ENCODE measurements around the gene KMT2D.
A peak's percentile ranks its signal among the peaks of the same experiment; 100 is the strongest.

Gene KMT2D

DNA sequence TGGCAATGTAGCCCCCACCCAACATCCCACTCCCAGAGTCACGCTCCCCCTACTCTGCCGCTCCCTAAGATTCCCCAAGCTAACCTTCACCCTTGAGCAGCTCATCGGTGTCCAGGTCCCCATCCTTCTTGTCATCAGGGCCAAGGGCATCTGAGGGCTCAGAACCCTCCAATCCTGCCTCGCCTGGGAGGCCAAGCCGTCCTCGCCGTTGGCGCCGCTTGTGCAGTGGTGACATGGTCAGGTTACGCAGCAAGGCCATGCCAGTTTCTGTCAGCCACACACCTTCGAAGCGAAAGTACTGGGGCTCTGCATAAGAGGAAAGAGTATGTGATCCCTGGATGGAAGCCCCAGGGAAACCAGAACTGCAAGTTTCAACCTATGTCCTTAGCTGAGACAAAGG lies 15.9 kb downstream of the KMT2D start:
- no peak overlapping the region for H3K4me2 ChIP-seq (ENCODE audit: low read depth, low read length, poor library complexity, severe bottlenecking)
- peaks cover 9% of the 10 kb centered on the region for H4K20me1 ChIP-seq (ENCODE audit: insufficient read depth, low read length, poor library complexity, severe bottlenecking)
- peaks cover 96% of the 10 kb centered on the region; the same call in 1 of the 2 replicates for H3K36me3 ChIP-seq (ENCODE audit: insufficient read depth, low read length)

DNA sequence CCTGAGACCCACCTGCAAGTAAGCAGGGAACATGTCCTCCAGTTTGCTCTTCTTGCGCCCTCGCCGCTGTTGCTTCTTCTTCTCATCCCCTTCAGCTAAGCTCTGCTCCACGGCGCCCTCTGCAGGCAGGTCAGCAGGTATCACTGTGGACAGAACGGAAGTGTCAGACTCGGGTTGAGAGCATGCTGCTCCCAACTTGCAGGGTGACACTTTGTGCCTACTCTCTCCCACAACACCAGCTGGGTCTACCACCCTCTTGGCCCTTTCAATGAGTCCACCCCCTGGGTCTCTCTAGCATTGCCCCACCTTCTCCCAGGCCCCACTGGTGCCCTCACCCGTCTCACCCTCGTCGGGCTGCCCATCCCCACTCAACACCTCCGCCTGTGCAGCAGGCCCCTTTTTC lies 16.7 kb downstream of the KMT2D start:
- Histone ChIP-seq H3K36me3 (ENCODE audit: insufficient read depth, low read length) (peaks cover 96% of the 10 kb centered on the region; the same call in 1 of the 2 replicates), H3K4me3 (ENCODE audit: low read length, poor library complexity, severe bottlenecking) (no peak overlapping the region), H4K20me1 (ENCODE audit: insufficient read depth, low read length, poor library complexity, severe bottlenecking) (peaks cover 9% of the 10 kb centered on the region), H3K4me2 (ENCODE audit: low read depth, low read length, poor library complexity, severe bottlenecking) (no peak overlapping the region), H3K27me3 (ENCODE audit: insufficient read depth, low read length, poor library complexity, severe bottlenecking) (no peaks in the 10 kb centered on the region), H2AFZ (ENCODE audit: low read length) (no peak overlapping the region), H3K79me2 (ENCODE audit: insufficient read depth, low read length) (no peaks in the 10 kb centered on the region), H3K4me1 (ENCODE audit: insufficient read depth, low read length, poor library complexity, severe bottlenecking) (no peaks in the 10 kb centered on the region), H3K9me2 (replicated peaks; ENCODE audit: low read depth, low read length) (no peaks in the 10 kb centered on the region), H3K9ac (ENCODE audit: low read depth, low read length, poor library complexity, severe bottlenecking) (no peak overlapping the region), H3K9me3 (ENCODE audit: insufficient read depth, low read depth, low read length) (no peaks in the 10 kb centered on the region), H3F3A (ENCODE audit: low read depth) (no peaks in the 10 kb centered on the region)
- TF ChIP-seq EZH2phosphoT487 (IDR thresholded peaks at IDR 0.05; ENCODE audit: borderline replicate concordance) = no peak
- TF ChIP-seq, protein P1, sequence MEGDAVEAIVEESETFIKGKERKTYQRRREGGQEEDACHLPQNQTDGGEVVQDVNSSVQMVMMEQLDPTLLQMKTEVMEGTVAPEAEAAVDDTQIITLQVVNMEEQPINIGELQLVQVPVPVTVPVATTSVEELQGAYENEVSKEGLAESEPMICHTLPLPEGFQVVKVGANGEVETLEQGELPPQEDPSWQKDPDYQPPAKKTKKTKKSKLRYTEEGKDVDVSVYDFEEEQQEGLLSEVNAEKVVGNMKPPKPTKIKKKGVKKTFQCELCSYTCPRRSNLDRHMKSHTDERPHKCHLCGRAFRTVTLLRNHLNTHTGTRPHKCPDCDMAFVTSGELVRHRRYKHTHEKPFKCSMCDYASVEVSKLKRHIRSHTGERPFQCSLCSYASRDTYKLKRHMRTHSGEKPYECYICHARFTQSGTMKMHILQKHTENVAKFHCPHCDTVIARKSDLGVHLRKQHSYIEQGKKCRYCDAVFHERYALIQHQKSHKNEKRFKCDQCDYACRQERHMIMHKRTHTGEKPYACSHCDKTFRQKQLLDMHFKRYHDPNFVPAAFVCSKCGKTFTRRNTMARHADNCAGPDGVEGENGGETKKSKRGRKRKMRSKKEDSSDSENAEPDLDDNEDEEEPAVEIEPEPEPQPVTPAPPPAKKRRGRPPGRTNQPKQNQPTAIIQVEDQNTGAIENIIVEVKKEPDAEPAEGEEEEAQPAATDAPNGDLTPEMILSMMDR (conservative IDR thresholded peaks at IDR 0.05; ENCODE audit: low read length) = peak; percentile 84

More for the DNA sequence above, 15.9 kb downstream of the KMT2D start:
- no peak overlapping the region for H3K4me3 ChIP-seq (ENCODE audit: low read length, poor library complexity, severe bottlenecking)
- H3K79me2 ChIP-seq (ENCODE audit: insufficient read depth, low read length) = no peaks in the 10 kb centered on the region
- no peak for TF ChIP-seq EZH2phosphoT487 (IDR thresholded peaks at IDR 0.05; ENCODE audit: borderline replicate concordance)
- TF ChIP-seq, protein P1 (conservative IDR thresholded peaks at IDR 0.05; ENCODE audit: low read length) = no peak
- no peaks in the 10 kb centered on the region for H3K9me3 ChIP-seq (ENCODE audit: insufficient read depth, low read depth, low read length)
- no peaks in the 10 kb centered on the region for H3K9me2 ChIP-seq (replicated peaks; ENCODE audit: low read depth, low read length)
- H3K27me3 ChIP-seq (ENCODE audit: insufficient read depth, low read length, poor library complexity, severe bottlenecking) = no peaks in the 10 kb centered on the region
- no peak overlapping the region for H2AFZ ChIP-seq (ENCODE audit: low read length)
- no peaks in the 10 kb centered on the region for H3F3A ChIP-seq (ENCODE audit: low read depth)
- no peaks in the 10 kb centered on the region for H3K4me1 ChIP-seq (ENCODE audit: insufficient read depth, low read length, poor library complexity, severe bottlenecking)
- no peak overlapping the region for H3K9ac ChIP-seq (ENCODE audit: low read depth, low read length, poor library complexity, severe bottlenecking)

DNA sequence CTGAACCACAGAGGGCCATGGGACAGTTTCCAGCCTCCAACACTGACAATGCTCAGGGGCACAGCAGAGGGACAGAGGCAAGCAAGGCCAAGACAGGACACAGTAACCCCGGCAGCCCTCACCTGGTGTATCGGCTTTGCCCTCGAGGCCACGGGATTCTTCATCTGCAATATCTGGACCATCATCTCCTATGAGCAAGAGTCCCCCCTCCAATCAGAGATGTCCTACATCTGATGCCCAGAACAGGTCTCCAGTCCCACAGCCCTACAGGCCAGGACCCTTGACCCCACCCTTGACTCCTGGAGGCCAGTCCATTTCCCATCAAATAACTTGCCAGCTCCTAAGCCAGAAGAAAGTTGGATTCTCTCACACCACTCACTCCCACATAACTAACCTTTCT lies 17.4 kb downstream of the KMT2D start:
- H4K20me1 ChIP-seq (ENCODE audit: insufficient read depth, low read length, poor library complexity, severe bottlenecking) = peaks cover 9% of the 10 kb centered on the region
- H2AFZ ChIP-seq (ENCODE audit: low read length) = no peak overlapping the region
- H3K36me3 ChIP-seq (ENCODE audit: insufficient read depth, low read length) = peaks cover 96% of the 10 kb centered on the region; the same call in 1 of the 2 replicates
- H3K4me1 ChIP-seq (ENCODE audit: insufficient read depth, low read length, poor library complexity, severe bottlenecking) = no peaks in the 10 kb centered on the region
- H3K4me2 ChIP-seq (ENCODE audit: low read depth, low read length, poor library complexity, severe bottlenecking) = no peak overlapping the region
- H3F3A ChIP-seq (ENCODE audit: low read depth) = no peaks in the 10 kb centered on the region
- H3K9me2 ChIP-seq (replicated peaks; ENCODE audit: low read depth, low read length) = no peaks in the 10 kb centered on the region
- no peaks in the 10 kb centered on the region for H3K9me3 ChIP-seq (ENCODE audit: insufficient read depth, low read depth, low read length)
- no peak overlapping the region for H3K4me3 ChIP-seq (ENCODE audit: low read length, poor library complexity, severe bottlenecking)
- H3K27me3 ChIP-seq (ENCODE audit: insufficient read depth, low read length, poor library complexity, severe bottlenecking) = no peaks in the 10 kb centered on the region
- TF ChIP-seq EZH2phosphoT487 (IDR thresholded peaks at IDR 0.05; ENCODE audit: borderline replicate concordance) = no peak
- TF ChIP-seq, protein P1 (conservative IDR thresholded peaks at IDR 0.05; ENCODE audit: low read length) = no peak
- no peaks in the 10 kb centered on the region for H3K79me2 ChIP-seq (ENCODE audit: insufficient read depth, low read length)
- H3K9ac ChIP-seq (ENCODE audit: low read depth, low read length, poor library complexity, severe bottlenecking) = no peak overlapping the region

Data from Loucy (cell line).